GM12864 (cell line): Measurements from ENCODE around the gene MRPL49.

Source experiments
- DNase-seq: peaks from one replicate; pipeline ENCODE4 v3.0.0-alpha.2; 2011; ENCODE audit warnings: low read depth
- H3K4me3 ChIP-seq: 2 replicates; pipeline ENCODE4 v1.5.1; 2011; ENCODE audit warnings: mild to moderate bottlenecking, low read depth, low read length, control low read depth
- TF ChIP-seq, protein P1 (sequence below): IDR thresholded peaks from 2 replicates; pipeline ENCODE4 v1.5.1; 2011; ENCODE audit warnings: low read depth, mild to moderate bottlenecking, moderate library complexity, low read length, control low read depth, inconsistent platforms; ENCODE audit errors: missing control alignments

MRPL49 gene

DNA sequence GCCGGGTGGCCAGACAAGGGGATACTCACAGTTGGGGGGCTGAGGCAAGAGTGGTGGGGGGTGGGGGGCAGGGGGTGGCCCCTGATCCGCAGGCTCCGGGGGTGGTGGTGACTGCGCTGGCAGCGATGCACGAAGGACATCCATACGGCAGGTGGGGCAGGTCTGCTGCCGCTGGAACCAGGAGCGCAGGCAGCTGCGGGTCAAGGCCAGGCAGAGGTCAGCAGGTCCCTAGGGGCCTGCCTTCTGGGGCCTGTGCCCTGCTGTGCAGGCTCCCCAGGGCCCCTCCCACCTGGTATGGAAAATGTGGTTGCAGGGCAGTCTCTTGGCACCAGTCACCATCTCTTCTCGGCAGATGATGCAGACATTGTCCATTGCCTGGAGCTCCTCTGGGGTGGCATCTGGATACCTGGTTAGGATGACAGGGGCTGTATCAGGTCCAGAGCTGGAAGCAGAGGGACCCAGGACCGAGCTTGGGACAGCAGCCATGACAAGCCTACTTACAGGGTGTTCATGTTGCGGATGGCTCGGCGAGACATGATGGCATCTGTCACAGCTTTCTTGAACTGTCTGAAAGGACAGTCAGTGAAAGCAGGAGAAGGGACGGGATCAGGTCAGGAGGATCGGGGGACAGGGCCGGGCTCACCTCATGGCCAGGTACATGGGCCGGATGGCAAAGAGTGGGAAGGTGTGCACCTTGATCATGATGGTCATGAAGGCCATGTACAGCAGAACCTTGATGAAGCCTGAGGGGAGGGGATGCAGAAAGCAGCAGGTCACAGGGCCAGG, 8.7 kb downstream of the MRPL49 start:
- no peak for DNase-seq
- TF ChIP-seq, protein P1, sequence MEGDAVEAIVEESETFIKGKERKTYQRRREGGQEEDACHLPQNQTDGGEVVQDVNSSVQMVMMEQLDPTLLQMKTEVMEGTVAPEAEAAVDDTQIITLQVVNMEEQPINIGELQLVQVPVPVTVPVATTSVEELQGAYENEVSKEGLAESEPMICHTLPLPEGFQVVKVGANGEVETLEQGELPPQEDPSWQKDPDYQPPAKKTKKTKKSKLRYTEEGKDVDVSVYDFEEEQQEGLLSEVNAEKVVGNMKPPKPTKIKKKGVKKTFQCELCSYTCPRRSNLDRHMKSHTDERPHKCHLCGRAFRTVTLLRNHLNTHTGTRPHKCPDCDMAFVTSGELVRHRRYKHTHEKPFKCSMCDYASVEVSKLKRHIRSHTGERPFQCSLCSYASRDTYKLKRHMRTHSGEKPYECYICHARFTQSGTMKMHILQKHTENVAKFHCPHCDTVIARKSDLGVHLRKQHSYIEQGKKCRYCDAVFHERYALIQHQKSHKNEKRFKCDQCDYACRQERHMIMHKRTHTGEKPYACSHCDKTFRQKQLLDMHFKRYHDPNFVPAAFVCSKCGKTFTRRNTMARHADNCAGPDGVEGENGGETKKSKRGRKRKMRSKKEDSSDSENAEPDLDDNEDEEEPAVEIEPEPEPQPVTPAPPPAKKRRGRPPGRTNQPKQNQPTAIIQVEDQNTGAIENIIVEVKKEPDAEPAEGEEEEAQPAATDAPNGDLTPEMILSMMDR: no peak
- no peak overlapping the region for H3K4me3 ChIP-seq

DNA sequence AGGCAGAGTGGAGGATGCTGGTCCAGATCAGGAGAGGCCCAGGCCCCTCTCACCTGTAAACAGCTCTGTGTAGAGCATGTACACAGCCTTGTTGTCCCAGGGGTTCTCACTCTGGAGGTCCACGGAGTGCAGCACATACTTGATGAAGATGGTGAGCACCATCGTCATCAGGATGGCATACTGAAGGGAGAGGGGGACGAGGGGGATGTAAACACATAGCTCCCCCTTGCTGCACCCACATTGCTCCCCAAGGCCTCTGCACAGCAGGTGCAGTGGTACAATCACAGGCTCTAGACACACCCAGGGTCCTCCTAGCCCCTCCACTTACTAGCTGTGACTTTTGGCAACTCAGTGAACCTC, 9.3 kb downstream of the MRPL49 start:
- DNase-seq: no peak
- TF ChIP-seq, protein P1: no peak
- H3K4me3 ChIP-seq: peak overlapping the region; percentile 86; the same call in 1 of the 2 replicates

DNA sequence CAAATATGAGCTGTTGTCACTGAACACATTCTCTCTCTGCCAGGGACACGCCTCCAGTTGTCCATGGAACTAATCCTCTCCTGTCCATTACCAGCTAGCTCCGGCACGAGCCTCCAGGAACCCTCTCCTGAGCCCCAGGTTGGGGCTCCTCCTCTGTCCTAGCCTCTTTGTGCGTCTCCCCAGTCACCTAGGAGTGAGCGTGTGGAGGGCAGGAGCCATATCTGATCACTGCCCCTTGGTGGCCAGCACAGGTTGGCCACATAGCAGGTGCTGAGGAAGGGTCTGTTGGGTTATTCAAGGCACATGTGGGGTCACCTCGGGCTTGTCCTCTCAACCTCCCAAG, 9.7 kb downstream of the MRPL49 start:
- H3K4me3 ChIP-seq: peak overlapping the region; percentile 86
- TF ChIP-seq, protein P1: no peak
- DNase-seq: no peak

DNA sequence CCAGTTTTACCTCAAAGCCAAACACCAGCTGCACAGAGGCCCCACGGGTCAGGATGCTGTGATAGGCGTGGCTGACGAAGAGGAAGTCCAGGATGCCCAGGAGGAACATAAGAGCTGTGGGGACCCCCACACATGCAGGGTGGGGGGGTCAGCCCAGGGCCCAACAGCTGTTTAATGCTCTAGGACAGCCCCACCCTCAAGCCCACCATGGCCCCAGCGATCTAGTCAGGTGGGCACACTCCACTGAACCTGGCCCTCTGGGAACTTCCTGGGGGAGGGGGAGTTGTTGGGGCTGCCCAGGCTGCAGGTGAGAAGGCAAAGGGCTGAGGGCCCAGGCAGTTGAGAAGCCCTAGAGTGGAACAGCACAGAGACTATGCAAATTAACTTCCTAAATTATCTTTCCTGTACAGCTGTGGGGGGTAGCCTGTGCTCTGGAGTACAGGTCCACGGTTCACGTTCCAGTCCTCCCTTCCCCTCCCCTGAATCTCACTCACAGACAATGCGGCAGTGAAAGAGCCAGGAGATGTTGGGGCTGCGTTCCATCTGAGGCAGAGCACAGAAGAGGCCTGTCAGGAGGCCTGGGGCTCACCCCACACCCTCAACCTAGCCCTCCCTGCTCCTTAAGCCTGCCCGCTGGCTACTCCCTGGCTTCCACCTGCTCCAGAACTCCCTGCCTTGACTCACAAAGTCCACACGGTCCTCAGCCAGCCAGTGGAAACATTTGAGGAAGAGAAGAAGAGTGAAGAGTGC, 10.3 kb downstream of the MRPL49 start:
- TF ChIP-seq, protein P1: no peak
- DNase-seq: peak; percentile 78
- H3K4me3 ChIP-seq: peak overlapping the region; percentile 86

DNA sequence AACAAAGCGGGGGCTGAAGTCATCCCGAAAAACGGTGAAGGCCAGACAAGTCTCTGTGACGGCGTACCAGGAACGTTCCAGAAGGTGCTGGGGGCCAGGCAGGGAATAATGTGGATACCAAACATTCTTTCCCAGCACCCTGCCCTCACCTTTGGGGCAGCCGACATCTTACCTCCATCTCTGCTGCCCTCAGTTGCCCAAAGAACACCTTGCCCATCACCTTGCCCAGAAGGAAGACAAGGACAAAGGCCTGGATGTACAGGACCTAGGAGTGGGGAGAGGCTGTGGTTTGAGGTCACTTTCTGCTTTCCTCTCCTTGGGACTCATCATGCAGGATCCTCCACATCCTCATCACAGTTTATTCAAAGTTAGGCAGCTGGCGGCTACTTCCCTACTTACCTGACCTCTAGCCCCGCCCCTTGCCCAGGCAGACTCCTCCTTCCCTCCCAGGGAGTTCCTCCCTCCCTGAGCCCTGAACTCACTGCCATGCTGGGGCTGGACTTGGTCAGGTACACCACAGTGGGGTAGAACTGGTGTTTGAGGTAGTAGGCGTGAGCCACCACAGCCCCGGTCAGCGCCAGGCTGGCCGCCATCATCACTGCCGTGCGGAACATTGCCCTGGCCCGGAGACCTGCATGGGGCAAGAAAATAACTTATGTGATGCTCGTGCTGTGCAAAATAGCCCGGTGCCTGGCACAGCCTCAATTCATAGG, 11.0 kb downstream of the MRPL49 start:
- peak; percentile 65 for DNase-seq
- peak overlapping the region; percentile 86 for H3K4me3 ChIP-seq
- TF ChIP-seq, protein P1: no peak

DNA sequence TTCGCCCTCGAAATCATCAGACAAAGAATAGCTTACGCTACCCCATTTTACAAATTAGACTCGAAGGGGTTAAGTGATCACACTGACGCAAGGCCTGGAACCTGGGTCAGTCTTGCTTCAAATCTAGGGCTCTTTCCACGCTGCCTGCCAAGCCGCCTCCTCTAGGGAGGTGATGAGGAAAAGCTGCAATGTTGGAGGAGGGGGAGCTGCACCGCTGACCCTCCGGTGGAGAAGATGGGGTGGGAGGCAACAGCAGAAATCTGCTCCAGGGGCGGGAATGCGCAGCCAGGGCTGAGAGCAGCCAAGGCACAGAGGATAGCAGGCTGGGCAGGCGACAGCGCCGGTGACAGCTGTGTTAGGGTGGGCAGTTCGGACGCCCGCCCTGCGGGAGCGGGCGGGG, 11.6 kb downstream of the MRPL49 start:
- TF ChIP-seq, protein P1: no peak
- DNase-seq: no peak
- peak overlapping the region; percentile 86 for H3K4me3 ChIP-seq
